ENCODE results near the gene RBM6.

The RBM6 gene

DNA sequence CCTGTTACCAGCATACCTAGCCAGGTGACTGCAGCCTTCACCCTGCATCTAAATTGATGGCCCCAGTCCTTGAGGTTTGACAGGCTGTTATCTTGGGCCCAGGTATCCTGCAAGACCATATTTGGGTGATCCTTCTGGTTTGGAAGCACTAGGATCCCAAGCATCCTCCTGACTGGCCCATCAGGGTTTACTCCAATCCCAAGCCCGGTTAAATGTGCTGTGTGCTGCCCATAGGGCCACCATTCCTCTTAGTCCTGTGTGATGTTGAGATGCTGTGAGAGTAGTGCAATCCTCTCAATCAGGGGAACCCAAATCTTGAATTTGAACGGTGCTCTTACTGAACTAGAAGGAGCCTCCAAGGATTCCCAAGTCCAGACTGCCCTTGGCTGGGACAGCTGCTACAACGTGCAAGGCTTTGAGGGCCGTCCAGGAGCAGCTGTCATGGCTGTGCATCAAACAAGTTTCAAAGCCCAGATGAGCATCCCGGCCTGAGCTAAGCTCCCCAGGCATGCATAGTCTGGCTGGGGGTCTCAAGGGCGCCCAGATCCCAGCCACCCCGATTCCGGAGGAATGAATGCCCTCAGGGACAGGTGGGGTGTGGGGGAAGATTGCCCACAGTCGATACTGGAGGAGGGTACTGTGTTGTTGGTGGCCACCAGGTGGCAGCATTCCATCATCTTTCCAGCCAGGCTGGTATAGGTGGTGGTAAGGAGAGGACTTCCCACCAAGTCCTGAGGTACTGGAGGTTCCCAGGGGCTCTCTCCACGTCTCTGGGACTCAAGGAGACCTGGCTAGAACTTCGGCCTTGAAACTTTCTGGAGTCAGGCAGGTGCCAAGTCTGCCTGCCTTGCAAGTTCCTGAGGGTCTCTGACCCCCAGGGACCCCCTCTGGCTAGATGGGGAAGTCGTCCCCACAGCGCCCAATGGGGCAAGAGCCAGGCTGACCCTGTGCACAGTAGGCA lies 181.4 kb downstream of the RBM6 start:
- H3K27me3 ChIP-seq (ENCODE audit: control insufficient read depth, insufficient read depth, low read length) = no peaks in the 10 kb centered on the region
- no peaks in the 10 kb centered on the region for H3K9me3 ChIP-seq (ENCODE audit: control insufficient read depth, insufficient read depth, low read length)
- peaks cover 16% of the 10 kb centered on the region for H3K4me1 ChIP-seq (ENCODE audit: control insufficient read depth, insufficient read depth, low read length)
- no peak overlapping the region for H3K9ac ChIP-seq (ENCODE audit: low read depth, low read length)
- H3K4me3 ChIP-seq (ENCODE audit: low read depth, low read length) = no peak overlapping the region
- H3K27ac ChIP-seq (ENCODE audit: low read depth, low read length) = peak overlapping the region; percentile 11
- peaks cover 36% of the 10 kb centered on the region for H3K36me3 ChIP-seq (ENCODE audit: control insufficient read depth, insufficient read depth, low read length)

- H3K27me3 ChIP-seq (ENCODE audit: control insufficient read depth, insufficient read depth, low read length) = no peaks in the 10 kb centered on the region
- H3K4me1 ChIP-seq (ENCODE audit: control insufficient read depth, insufficient read depth, low read length) = peaks cover 20% of the 10 kb centered on the region
- H3K27ac ChIP-seq (ENCODE audit: low read depth, low read length) = no peak overlapping the region
- no peaks in the 10 kb centered on the region for H3K9me3 ChIP-seq (ENCODE audit: control insufficient read depth, insufficient read depth, low read length)
- H3K36me3 ChIP-seq (ENCODE audit: control insufficient read depth, insufficient read depth, low read length) = peaks cover 29% of the 10 kb centered on the region
- H3K9ac ChIP-seq (ENCODE audit: low read depth, low read length) = no peak overlapping the region
- H3K4me3 ChIP-seq (ENCODE audit: low read depth, low read length) = no peak overlapping the region
Observed at GRCh38 chr3:50122071-50122470, 182.1 kb downstream of the RBM6 start.

DNA sequence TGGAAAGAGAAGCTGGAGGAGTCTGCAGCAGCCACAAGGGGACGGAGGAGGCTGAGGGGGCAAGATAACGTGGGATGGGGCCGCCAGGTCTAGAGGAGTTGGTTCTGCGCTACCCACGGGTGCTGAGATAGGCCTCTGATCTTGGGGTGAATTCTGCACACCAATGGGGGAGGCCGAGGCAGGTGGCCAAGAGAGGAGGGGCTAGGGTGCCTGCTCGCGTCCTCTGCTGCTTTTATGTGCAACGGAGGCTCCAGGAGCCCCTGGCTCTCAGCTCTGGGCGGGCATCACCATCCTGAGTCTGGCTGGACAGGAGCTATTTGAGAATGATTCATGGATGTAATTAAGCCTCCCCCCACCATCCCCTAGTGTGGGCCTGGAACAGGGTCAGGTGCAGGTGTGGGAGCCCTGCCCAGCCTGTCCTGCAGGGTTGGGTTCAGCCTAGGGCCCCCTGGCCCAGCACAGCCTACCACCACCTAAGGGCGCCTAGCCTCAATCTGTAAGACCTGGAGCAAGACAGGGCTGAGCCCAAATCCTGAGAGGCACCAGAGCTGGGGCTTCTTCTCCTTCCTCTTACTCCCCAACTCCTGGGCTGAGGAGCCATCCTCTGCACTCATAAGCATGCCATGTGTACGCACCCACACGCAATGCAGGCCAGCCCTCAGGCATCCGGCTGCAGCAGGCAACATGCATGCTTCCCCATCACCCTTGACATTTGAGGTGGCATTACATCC lies 182.9 kb downstream of the RBM6 start:
- Histone ChIP-seq H3K4me1 (ENCODE audit: control insufficient read depth, insufficient read depth, low read length) (peaks cover 20% of the 10 kb centered on the region), H3K27me3 (ENCODE audit: control insufficient read depth, insufficient read depth, low read length) (no peaks in the 10 kb centered on the region), H3K4me3 (ENCODE audit: low read depth, low read length) (no peak overlapping the region), H3K36me3 (ENCODE audit: control insufficient read depth, insufficient read depth, low read length) (peaks cover 22% of the 10 kb centered on the region), H3K9me3 (ENCODE audit: control insufficient read depth, insufficient read depth, low read length) (no peaks in the 10 kb centered on the region), H3K27ac (ENCODE audit: low read depth, low read length) (no peak overlapping the region), H3K9ac (ENCODE audit: low read depth, low read length) (no peak overlapping the region)

- Histone ChIP-seq H3K4me3 (ENCODE audit: low read depth, low read length) (no peak overlapping the region), H3K27ac (ENCODE audit: low read depth, low read length) (no peak overlapping the region), H3K9ac (ENCODE audit: low read depth, low read length) (no peak overlapping the region), H3K9me3 (ENCODE audit: control insufficient read depth, insufficient read depth, low read length) (no peaks in the 10 kb centered on the region), H3K4me1 (ENCODE audit: control insufficient read depth, insufficient read depth, low read length) (peaks cover 20% of the 10 kb centered on the region), H3K36me3 (ENCODE audit: control insufficient read depth, insufficient read depth, low read length) (peaks cover 15% of the 10 kb centered on the region), H3K27me3 (ENCODE audit: control insufficient read depth, insufficient read depth, low read length) (no peaks in the 10 kb centered on the region)
Observed at GRCh38 chr3:50123394-50124051, 183.6 kb downstream of the RBM6 start.

DNA sequence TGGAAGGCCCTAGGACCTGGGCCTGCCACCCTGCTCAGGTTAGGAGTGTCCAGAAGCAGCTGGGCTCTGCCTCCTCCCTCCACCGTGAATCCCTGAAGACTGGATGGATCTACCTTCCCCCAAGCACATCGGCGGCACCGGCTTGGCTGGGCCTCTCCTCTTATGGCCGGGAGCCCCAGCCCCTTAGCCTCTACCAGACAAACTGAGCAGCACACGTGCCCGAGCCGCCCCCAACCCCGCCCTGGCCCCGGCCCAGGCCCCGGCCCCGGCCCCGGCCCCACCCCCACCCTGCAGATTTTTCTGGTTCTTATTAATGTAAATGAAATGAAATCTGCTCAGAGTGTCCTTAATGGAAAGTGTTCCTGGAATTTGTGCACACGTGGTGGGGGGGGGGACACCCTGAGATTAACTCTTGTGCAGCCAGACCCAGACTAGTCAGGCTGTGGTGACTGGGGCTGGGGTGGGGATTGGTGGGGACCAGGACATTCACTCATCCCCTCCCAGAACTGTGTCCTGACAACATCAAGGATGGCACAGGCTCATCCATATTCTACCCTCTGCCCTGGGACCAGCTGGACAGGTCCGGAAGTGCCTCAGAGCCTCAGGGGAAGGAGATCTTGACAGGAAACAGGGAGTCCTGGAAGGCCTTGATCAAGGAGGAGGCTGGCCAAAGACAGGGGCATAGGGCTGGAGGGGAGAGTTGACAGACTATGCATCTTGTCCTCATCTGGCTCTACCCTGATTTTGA lies 184.3 kb downstream of the RBM6 start:
- peaks cover 20% of the 10 kb centered on the region for H3K4me1 ChIP-seq (ENCODE audit: control insufficient read depth, insufficient read depth, low read length)
- H3K9me3 ChIP-seq (ENCODE audit: control insufficient read depth, insufficient read depth, low read length) = no peaks in the 10 kb centered on the region
- H3K27me3 ChIP-seq (ENCODE audit: control insufficient read depth, insufficient read depth, low read length) = no peaks in the 10 kb centered on the region
- H3K27ac ChIP-seq (ENCODE audit: low read depth, low read length) = no peak overlapping the region
- no peak overlapping the region for H3K9ac ChIP-seq (ENCODE audit: low read depth, low read length)
- peaks cover 10% of the 10 kb centered on the region for H3K36me3 ChIP-seq (ENCODE audit: control insufficient read depth, insufficient read depth, low read length)
- no peak overlapping the region for H3K4me3 ChIP-seq (ENCODE audit: low read depth, low read length)

DNA sequence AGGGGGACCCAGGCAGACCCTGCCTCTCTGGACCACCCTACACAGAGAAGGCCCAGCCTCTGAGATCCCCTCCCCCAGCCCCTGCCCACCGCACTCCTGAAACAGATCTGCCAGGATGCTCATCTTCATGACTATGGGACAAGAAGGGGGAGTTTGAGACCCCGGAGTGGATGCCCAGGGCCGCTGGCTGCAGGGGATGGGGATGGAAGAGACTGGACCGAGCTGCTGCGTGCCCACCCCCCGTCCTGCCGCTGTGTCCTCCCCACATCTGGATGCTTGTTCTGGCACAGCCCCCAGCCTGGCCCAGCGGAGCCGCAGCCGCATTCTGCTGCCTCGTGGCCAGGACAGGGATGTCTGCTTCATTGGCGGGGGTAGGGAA lies 184.8 kb downstream of the RBM6 start:
- Histone ChIP-seq H3K9ac (ENCODE audit: low read depth, low read length) (no peak overlapping the region), H3K27ac (ENCODE audit: low read depth, low read length) (no peak overlapping the region), H3K36me3 (ENCODE audit: control insufficient read depth, insufficient read depth, low read length) (peaks cover 8% of the 10 kb centered on the region), H3K27me3 (ENCODE audit: control insufficient read depth, insufficient read depth, low read length) (no peaks in the 10 kb centered on the region), H3K4me3 (ENCODE audit: low read depth, low read length) (no peak overlapping the region), H3K9me3 (ENCODE audit: control insufficient read depth, insufficient read depth, low read length) (no peaks in the 10 kb centered on the region), H3K4me1 (ENCODE audit: control insufficient read depth, insufficient read depth, low read length) (peaks cover 20% of the 10 kb centered on the region)

- no peak overlapping the region for H3K4me3 ChIP-seq (ENCODE audit: low read depth, low read length)
- H3K36me3 ChIP-seq (ENCODE audit: control insufficient read depth, insufficient read depth, low read length) = no peaks in the 10 kb centered on the region
- H3K27me3 ChIP-seq (ENCODE audit: control insufficient read depth, insufficient read depth, low read length) = no peaks in the 10 kb centered on the region
- H3K9ac ChIP-seq (ENCODE audit: low read depth, low read length) = no peak overlapping the region
- H3K27ac ChIP-seq (ENCODE audit: low read depth, low read length) = no peak overlapping the region
- peaks cover 20% of the 10 kb centered on the region for H3K4me1 ChIP-seq (ENCODE audit: control insufficient read depth, insufficient read depth, low read length)
- H3K9me3 ChIP-seq (ENCODE audit: control insufficient read depth, insufficient read depth, low read length) = no peaks in the 10 kb centered on the region
Observed at GRCh38 chr3:50125541-50126286, 185.8 kb downstream of the RBM6 start.

- no peaks in the 10 kb centered on the region for H3K36me3 ChIP-seq (ENCODE audit: control insufficient read depth, insufficient read depth, low read length)
- H3K27ac ChIP-seq (ENCODE audit: low read depth, low read length) = no peak overlapping the region
- H3K4me1 ChIP-seq (ENCODE audit: control insufficient read depth, insufficient read depth, low read length) = peaks cover 20% of the 10 kb centered on the region
- no peaks in the 10 kb centered on the region for H3K27me3 ChIP-seq (ENCODE audit: control insufficient read depth, insufficient read depth, low read length)
- H3K9me3 ChIP-seq (ENCODE audit: control insufficient read depth, insufficient read depth, low read length) = no peaks in the 10 kb centered on the region
- no peak overlapping the region for H3K4me3 ChIP-seq (ENCODE audit: low read depth, low read length)
- no peak overlapping the region for H3K9ac ChIP-seq (ENCODE audit: low read depth, low read length)
Observed at GRCh38 chr3:50126287-50127211, 186.6 kb downstream of the RBM6 start.
